ENCODE data around the gene HECW1.
"Not testable (repeated sequence)": the region's sequence is repeated elsewhere in the genome, so short reads cannot be mapped to it uniquely, and the experiment has no call there.

The HECW1 gene

GRCh38 chr7:43588477-43589132 is 476.2 kb downstream of the HECW1 start:
- DNase-seq: no peak

DNA sequence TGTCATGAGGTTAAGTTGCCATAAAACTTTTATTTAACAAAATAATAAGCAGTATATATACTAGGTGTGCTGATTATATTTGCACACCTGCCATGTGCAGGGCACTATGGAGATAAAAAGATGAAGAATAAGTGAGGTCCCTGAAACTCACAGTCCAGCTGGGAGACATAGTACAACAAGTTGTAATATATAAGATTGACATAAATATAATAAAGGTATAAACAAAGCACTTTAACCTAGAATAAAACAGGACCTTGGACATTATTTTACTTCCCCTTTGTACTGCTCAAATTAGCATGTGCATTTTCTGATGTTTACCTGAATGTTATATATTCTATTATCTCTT is 476.7 kb downstream of the HECW1 start:
- DNase-seq: no peak

GRCh38 chr7:43589728-43590127 is 477.3 kb downstream of the HECW1 start:
- DNase-seq: no peak

DNA sequence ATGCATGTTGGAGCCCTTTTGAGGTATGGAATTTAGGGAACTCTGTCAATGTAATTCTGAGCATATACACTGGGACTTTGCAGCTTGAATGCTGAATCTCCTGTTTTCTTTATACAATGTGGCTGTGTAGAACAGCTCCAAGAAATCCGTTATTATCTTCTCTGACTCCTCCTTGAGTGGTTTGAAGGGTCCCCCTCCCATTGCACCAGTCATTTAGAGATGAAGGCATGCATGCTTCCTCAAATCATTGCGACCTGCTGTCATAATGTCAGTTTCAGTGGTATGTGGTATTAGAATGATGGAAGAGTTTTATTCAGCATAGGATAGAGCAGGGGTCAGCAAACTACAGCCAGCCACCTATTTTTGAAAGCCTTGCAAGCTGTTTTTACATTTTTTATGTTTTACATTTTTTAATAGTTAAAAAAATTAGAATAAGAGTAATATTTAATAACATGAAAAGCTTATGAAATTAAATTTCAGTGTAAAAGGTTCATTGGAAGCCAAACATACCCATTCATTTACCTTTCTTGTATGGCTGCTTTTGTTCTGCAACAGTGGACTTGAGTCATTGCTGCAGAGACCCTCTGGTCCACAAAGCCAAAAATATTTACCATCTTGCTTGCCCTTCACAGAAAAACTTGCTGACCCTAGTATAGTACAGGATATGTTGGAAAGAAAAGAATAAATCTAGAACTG is 478.6 kb downstream of the HECW1 start:
- DNase-seq: no peak

DNA sequence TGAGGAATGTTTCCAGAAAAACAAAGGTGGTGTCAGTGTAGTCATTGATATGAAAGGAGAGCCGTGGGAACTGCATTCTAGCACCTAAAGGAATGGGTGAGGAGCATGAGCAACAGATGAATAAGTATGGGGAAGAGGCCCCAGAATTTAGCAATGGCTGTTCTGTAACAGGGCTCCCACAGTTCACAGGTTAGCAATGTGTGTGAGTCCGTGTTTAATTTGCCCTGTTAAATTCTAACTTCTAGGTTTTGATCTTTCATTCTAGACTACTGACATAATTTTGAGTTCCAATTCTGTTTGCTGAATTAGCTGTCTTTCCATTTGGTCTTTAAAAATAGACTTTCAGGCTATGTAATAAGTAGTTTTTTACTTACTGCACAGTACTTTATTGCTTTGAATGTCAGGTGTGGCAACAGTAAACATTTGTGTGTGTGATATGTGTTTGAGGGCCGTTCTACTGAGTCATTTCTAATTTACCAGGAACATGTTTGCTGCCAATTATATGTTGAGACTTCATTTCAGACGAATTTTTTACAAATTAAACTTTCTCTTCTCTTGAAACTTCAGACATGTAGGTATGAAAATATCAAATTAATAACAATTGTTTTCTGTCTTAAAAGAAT is 479.2 kb downstream of the HECW1 start:
- no peak for DNase-seq

DNA sequence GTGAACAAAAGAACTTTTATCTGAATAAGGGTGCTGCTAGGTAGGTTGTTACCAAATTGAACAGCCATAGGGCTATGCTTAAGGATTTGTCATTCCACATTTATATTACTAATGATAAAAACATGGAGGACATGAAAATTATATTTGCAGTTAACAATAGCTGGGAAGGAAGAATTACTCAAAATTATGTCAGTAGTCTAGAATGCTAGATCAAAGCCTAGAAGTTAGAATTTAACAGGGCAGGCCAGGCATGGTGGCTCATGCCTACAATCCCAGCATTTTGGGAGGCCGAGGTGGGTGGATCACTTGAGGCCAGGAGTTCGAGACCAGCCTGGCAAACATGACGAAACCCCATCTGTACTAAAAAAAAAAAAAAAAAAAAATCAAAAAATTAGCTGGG is 479.9 kb downstream of the HECW1 start:
- no peak for DNase-seq

DNA sequence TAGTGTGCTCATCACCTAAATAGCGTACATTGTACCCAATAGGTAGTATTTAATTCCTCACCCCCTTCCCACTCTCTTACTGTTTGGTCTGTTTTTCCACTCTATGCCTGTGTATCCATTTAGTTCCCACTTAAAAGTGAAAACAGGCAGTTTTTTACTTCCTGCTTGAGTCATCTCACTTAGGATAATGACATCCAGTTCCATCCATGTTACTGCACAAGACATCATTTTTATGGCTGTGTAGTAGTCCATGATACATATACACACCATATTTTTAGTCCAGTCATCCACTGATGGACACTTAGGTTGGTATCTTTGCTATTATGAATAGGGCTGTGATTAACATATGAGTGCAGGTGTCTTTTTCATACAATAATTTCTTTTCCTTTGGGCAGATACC is 480.6 kb downstream of the HECW1 start:
- DNase-seq: no peak

GRCh38 chr7:43594020-43594419 is 481.6 kb downstream of the HECW1 start:
- no peak for DNase-seq

GRCh38 chr7:43596426-43596825 is 484.0 kb downstream of the HECW1 start:
- DNase-seq: not testable (repeated sequence)

DNA sequence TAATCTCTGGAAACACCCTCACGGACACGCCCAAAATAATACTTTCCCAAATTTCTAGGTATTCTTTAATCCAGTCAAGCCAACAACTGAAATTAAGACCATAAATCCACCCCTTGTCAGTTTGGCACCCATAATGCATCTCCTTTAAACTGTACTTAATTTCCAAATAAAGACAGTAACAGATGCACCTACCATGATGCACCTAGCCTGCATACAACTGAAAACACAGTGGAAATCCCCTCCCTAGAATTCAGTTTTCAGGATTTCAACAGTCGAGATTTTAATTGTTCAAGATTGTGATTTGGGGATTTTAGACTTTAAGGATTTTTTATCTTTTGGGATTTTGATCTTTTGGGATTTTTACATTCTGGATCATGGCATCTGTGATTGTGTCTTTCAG is 487.6 kb downstream of the HECW1 start:
- no peak for DNase-seq

- no peak for DNase-seq
These were observed 489.8 kb downstream of the HECW1 start for GRCh38 chr7:43602256-43602655.

GRCh38 chr7:43604251-43604650 is 491.8 kb downstream of the HECW1 start:
- DNase-seq: no peak

DNA sequence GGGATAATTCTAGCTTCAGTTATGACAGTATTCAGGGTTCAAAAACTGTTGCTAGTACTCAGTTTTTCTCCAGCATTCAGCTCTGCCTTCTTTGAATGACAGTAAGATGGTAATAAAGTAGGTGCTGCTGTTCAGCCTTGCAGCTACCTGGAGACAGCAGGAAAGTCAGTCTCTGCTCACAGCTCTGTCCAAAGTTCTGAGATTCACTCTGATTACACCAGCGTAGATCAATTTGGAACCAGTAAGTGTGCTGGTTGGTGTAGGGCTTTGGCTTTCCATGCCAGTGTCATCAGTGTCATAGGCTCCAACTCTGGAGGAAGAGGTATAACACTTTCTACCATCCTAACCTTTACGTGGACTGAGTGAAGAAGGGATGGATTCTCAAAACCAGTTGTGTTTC is 496.6 kb downstream of the HECW1 start:
- no peak for DNase-seq

- DNase-seq: no peak
These were observed 499.7 kb downstream of the HECW1 start for GRCh38 chr7:43612128-43612527.

GRCh38 chr7:43612599-43613589 is 500.4 kb downstream of the HECW1 start:
- DNase-seq: no peak

Measured in eye (tissue), 1 donor.